Lower lobe of right lung (tissue), 2 donors: Measurements from ENCODE around the gene PON1. TPM values are rescaled to one million over a fixed set of nuclear protein-coding genes. Genes with fewer than 3 reads are reported as not detected.

Experiments
- ATAC-seq, 2 donors: fragments of 200-7000 bp; cut with Tn5 transposase; one replicate each; pipeline ENCODE4 v1.9.1; 2020 to 2022; ENCODE audit warnings: mild to moderate bottlenecking in 2 of 2, moderate library complexity in 2 of 2
- DNase-seq: peaks from one replicate; pipeline ENCODE4 v3.0.0-alpha.2; 2020
- H3K27ac ChIP-seq: fragments of 200-600 bp; one replicate; pipeline ENCODE4 v1.8.0; 2022
- H3K27me3 ChIP-seq: fragments of 200-600 bp; one replicate; pipeline ENCODE4 v1.8.0; 2022; ENCODE audit warnings: low read depth
- H3K36me3 ChIP-seq: fragments of 200-600 bp; one replicate; pipeline ENCODE4 v1.8.0; 2022; ENCODE audit warnings: mild to moderate bottlenecking
- H3K4me1 ChIP-seq: fragments of 200-600 bp; one replicate; pipeline ENCODE4 v1.8.0; 2022
- H3K4me3 ChIP-seq: fragments of 200-600 bp; one replicate; pipeline ENCODE4 v1.8.0; 2022; ENCODE audit warnings: mild to moderate bottlenecking
- H3K9me3 ChIP-seq: fragments of 200-600 bp; one replicate; pipeline ENCODE4 v1.8.0; 2022
- CTCF ChIP-seq: fragments of 200-600 bp; IDR thresholded peaks from one replicate; pipeline ENCODE4 v1.8.0; 2022; ENCODE audit warnings: antibody characterized with exemption, mild to moderate bottlenecking
- intact Hi-C: fragments of 100-400 bp; cut with DNase I; formaldehyde crosslinking; loops from one replicate; pipeline ENCODE4 v1.11.0; 2022
- total RNA-seq: library from RNA; stranded (reverse); fragmentation: NEBNext Ultra II Directional; extraction: Animal tissue kit (Norgen Biotek cat#: 25700); gene quantifications from one replicate; pipeline ENCODE4 v1.2.1, GENCODE V29; 2021
- donor health status: DM: no; HTN: yes; CAD: no; lungs with severe emphysema.

The PON1 gene
- total RNA-seq, 1 donor from 2014 or later = 0.24 TPM

DNA sequence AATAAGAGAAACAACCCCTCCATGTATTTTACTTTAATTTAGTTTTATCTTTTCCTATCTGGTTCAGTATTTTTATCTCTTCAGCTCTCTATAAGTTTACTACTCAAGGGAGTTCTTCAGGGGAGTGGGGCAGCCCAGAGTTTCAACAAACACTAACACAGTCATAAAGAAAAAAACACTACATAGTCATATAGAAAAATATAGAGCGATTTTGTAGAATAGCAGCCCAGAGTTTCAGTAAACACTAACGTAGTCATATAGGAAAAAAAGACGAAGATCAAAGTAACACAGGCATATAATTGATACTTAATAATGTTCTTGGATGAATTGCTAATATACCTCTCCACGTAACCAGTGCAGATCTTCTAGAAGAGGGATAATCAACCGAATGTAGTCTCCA is 54.7 kb downstream of the PON1 start:
- TF ChIP-seq CTCF = no peak
- no peak overlapping the region for H3K4me3 ChIP-seq

DNA sequence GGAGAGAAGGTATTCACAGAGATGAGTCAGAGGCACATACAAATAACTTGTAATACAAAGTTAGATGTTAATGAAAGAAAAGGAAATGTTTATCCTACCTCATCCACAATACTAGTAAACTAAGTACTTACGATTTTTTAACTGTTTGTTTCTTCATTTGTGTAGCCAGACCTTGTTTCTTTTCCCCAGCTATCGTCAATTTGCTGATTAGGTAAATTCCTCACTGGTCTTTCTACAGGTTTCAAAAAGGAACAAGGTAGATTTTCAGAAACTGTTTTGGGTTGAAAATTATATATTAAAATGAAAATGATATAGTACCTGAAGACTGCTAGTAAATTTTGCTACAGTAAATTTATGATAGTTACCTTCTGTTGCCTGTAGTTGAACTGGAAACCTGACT is 56.6 kb downstream of the PON1 start:
- TF ChIP-seq CTCF = no peak
- no peaks in the 10 kb centered on the region for H3K27me3 ChIP-seq
- H3K36me3 ChIP-seq = peaks cover 3% of the 10 kb centered on the region
- H3K4me3 ChIP-seq = no peak overlapping the region
- ATAC-seq = no peak
- no peak for DNase-seq
- no peak overlapping the region for H3K27ac ChIP-seq
- intact Hi-C loops = no loop called here
- no peaks in the 10 kb centered on the region for H3K4me1 ChIP-seq
- H3K9me3 ChIP-seq = no peaks in the 10 kb centered on the region

More for the DNA sequence above, 54.7 kb downstream of the PON1 start:
- DNase-seq = no peak
- H3K4me1 ChIP-seq = no peaks in the 10 kb centered on the region
- H3K27ac ChIP-seq = no peak overlapping the region
- H3K9me3 ChIP-seq = no peaks in the 10 kb centered on the region
- intact Hi-C loops = no loop called here
- H3K27me3 ChIP-seq = no peaks in the 10 kb centered on the region
- peaks cover 3% of the 10 kb centered on the region for H3K36me3 ChIP-seq
- no peak for ATAC-seq

- no peak for ATAC-seq
- TF ChIP-seq CTCF = no peak
- Histone ChIP-seq H3K27ac (no peak overlapping the region), H3K4me3 (no peak overlapping the region), H3K27me3 (no peaks in the 10 kb centered on the region), H3K36me3 (peaks cover 3% of the 10 kb centered on the region), H3K4me1 (no peaks in the 10 kb centered on the region), H3K9me3 (no peaks in the 10 kb centered on the region)
- intact Hi-C loops = no loop called here
- DNase-seq = no peak
Observed at GRCh38 chr7:95265634-95266033, 58.7 kb downstream of the PON1 start.

DNA sequence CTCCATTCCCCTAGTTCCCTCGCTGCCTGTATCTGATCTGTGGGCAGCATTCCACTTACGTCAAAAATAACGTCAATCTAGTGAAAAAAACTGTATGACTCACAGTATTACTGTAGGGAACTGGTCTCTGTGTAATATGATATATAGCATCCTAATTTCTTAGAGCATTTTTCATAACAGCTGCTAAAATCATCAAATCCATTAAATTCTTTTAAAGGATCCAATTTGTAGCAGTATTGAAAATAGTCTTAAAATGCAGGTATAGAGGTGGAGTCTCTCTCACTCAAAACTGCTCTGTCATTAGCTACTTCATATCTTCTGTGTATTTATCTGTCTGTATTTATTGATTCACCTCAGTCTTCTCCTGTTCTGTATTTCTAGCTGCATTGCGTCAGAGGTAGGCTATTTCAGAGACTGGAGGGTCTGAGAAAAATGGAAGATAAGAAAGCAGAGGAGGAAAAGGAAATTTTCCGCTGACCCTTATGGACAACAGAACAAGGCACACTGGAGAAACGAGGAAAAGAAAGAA is 59.9 kb downstream of the PON1 start:
- H3K4me1 ChIP-seq = no peaks in the 10 kb centered on the region
- DNase-seq (no peak), ATAC-seq (no peak)
- H3K27ac ChIP-seq = no peak overlapping the region
- no peak overlapping the region for H3K4me3 ChIP-seq
- TF ChIP-seq CTCF = no peak
- H3K36me3 ChIP-seq = peaks cover 3% of the 10 kb centered on the region
- no peaks in the 10 kb centered on the region for H3K27me3 ChIP-seq
- intact Hi-C loops = no loop called here
- H3K9me3 ChIP-seq = no peaks in the 10 kb centered on the region

DNA sequence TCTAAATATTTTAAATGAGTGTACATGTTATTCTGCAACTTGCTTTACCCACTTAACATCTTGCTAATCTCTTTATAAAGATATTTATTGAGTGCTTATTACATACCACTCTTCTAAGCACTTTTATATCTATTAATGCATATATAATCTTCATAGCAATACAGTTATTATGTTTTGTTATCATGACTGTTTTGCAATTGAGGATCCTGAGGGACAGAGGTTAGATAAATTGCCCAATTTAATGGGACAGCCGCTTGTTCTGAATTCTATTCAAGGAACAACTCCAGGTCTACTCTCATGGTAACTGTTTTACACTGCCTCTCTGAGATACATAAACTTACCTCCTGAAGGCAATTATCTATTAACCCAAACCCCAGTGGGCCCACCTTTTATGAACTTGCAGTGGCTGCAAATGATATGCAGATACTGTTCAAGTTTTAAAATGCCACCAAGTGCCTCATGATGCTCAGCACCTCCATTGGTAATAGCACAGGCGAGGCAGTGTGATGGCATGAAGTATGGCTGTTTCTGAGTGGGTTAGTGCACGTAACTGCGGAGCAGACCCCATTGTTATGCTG is 60.5 kb downstream of the PON1 start:
- Histone ChIP-seq H3K36me3 (no peaks in the 10 kb centered on the region), H3K4me1 (no peaks in the 10 kb centered on the region), H3K27me3 (no peaks in the 10 kb centered on the region), H3K27ac (no peak overlapping the region), H3K4me3 (no peak overlapping the region), H3K9me3 (no peaks in the 10 kb centered on the region)
- intact Hi-C loops = no loop called here
- ATAC-seq = no peak
- no peak for DNase-seq
- TF ChIP-seq CTCF = no peak
